GM23338 (cell line): ENCODE data around the gene FGF1. TPM values are rescaled to one million over a fixed set of nuclear protein-coding genes. Genes with fewer than 3 reads are reported as not detected.

ENCODE experiments used
- ATAC-seq: fragments of 200-7000 bp; cut with Tn5 transposase; 3 replicates; pipeline ENCODE4 v1.9.1; 2020
- DNase-seq: peaks from one replicate; pipeline ENCODE4 v3.0.0-alpha.2; 2015; ENCODE audit warnings: low spot score
- H2AFZ ChIP-seq: fragments of 200-600 bp; sonication (generic); 2 replicates; pipeline ENCODE4 v1.8.0; 2016; ENCODE audit warnings: antibody characterized with exemption, mild to moderate bottlenecking, moderate library complexity
- H3F3A ChIP-seq: fragments of 200-600 bp; sonication (generic); replicated peaks from 2 replicates; pipeline ENCODE4 v1.8.0; 2017; ENCODE audit warnings: antibody characterized with exemption, mixed run types, low read depth
- H3K27ac ChIP-seq: fragments of 200-600 bp; sonication (generic); 2 replicates; pipeline ENCODE4 v1.6.1; 2016; ENCODE audit warnings: low read depth
- H3K27me3 ChIP-seq: fragments of 200-600 bp; sonication (generic); 2 replicates; pipeline ENCODE4 v1.8.0; 2016; ENCODE audit warnings: mild to moderate bottlenecking, mixed run types, moderate library complexity; ENCODE audit not compliant: insufficient read depth
- H3K36me3 ChIP-seq: fragments of 200-600 bp; sonication (generic); 2 replicates; pipeline ENCODE4 v1.8.0; 2016; ENCODE audit warnings: mild to moderate bottlenecking; ENCODE audit not compliant: insufficient read depth
- H3K4me1 ChIP-seq: fragments of 200-600 bp; sonication (generic); 2 replicates; pipeline ENCODE4 v1.8.0; 2016; ENCODE audit warnings: mild to moderate bottlenecking, moderate library complexity; ENCODE audit not compliant: insufficient read depth
- H3K4me2 ChIP-seq: fragments of 200-600 bp; sonication (generic); 2 replicates; pipeline ENCODE4 v1.7.1; 2017; ENCODE audit warnings: mixed run types
- H3K4me3 ChIP-seq: fragments of 200-600 bp; sonication (generic); 2 replicates; pipeline ENCODE4 v1.6.1; 2016; ENCODE audit warnings: mixed run types
- H3K79me2 ChIP-seq: fragments of 200-600 bp; sonication (generic); replicated peaks from 2 replicates; pipeline ENCODE4 v1.8.0; 2017; ENCODE audit warnings: mild to moderate bottlenecking; ENCODE audit not compliant: insufficient read depth
- H3K9me2 ChIP-seq: fragments of 200-600 bp; sonication (generic); 2 replicates; pipeline ENCODE4 v1.8.0; 2017; ENCODE audit not compliant: insufficient read depth
- H4K20me1 ChIP-seq: fragments of 200-600 bp; sonication (generic); replicated peaks from 2 replicates; pipeline ENCODE4 v1.8.0; 2017; ENCODE audit warnings: mild to moderate bottlenecking; ENCODE audit not compliant: insufficient read depth
- H3K27ac Mint-ChIP-seq: 2 replicates; pipeline ENCODE4 v1.8.0; 2020; ENCODE audit warnings: inconsistent platforms, mild to moderate bottlenecking, moderate library complexity, mixed read lengths
- H3K27me3 Mint-ChIP-seq: 3 replicates; pipeline ENCODE4 v1.8.0; 2022; ENCODE audit warnings: low read depth, mild to moderate bottlenecking, moderate library complexity, mixed read lengths, inconsistent platforms; ENCODE audit not compliant: insufficient read depth, poor library complexity
- H3K36me3 Mint-ChIP-seq: 3 replicates; pipeline ENCODE4 v1.8.0; 2021; ENCODE audit warnings: low read depth, mild to moderate bottlenecking, inconsistent platforms, moderate library complexity, mixed read lengths
- H3K4me1 Mint-ChIP-seq: 3 replicates; pipeline ENCODE4 v1.8.0; 2020; ENCODE audit warnings: mild to moderate bottlenecking, inconsistent platforms, mixed read lengths
- H3K4me3 Mint-ChIP-seq: 3 replicates; pipeline ENCODE4 v1.8.0; 2021; ENCODE audit warnings: moderate library complexity, mild to moderate bottlenecking, inconsistent platforms, mixed read lengths
- H3K9me3 Mint-ChIP-seq: 3 replicates; pipeline ENCODE4 v1.8.0; 2020; ENCODE audit warnings: moderate library complexity, mild to moderate bottlenecking, inconsistent platforms, mixed read lengths
- CREB1 ChIP-seq: fragments of 250-450 bp; sonication (Bioruptor Pico); IDR thresholded peaks from 2 replicates; pipeline ENCODE4 v1.5.0; 2020; ENCODE audit warnings: low read depth, mild to moderate bottlenecking, moderate library complexity
- EZH2 ChIP-seq: fragments of 200-600 bp; sonication (generic); IDR thresholded peaks from one replicate; pipeline ENCODE4 v1.8.0; 2017; ENCODE audit warnings: antibody characterized with exemption, mild to moderate bottlenecking, low read depth; ENCODE audit not compliant: unreplicated experiment
- EZH2phosphoT487 ChIP-seq: fragments of 200-600 bp; sonication (generic); IDR thresholded peaks from one replicate; pipeline ENCODE4 v1.8.1; 2018; ENCODE audit warnings: antibody characterized with exemption; ENCODE audit not compliant: unreplicated experiment
- JUNB ChIP-seq: IDR thresholded peaks from one replicate; pipeline ENCODE4 v1.6.1; 2016; ENCODE audit warnings: antibody characterized with exemption; ENCODE audit not compliant: unreplicated experiment
- NANOG ChIP-seq: IDR thresholded peaks from 2 replicates; pipeline ENCODE4 v1.6.1; 2016; ENCODE audit warnings: antibody characterized with exemption, borderline replicate concordance
- POLR2AphosphoS5 ChIP-seq: IDR thresholded peaks from 2 replicates; pipeline ENCODE4 v1.6.1; 2016; ENCODE audit warnings: antibody characterized with exemption, low read depth
- REST ChIP-seq: IDR thresholded peaks from one replicate; pipeline ENCODE4 v1.6.1; 2018; ENCODE audit warnings: antibody characterized with exemption; ENCODE audit not compliant: unreplicated experiment
- STAT1 ChIP-seq: IDR thresholded peaks from one replicate; pipeline ENCODE4 v1.6.1; 2016; ENCODE audit warnings: antibody characterized with exemption; ENCODE audit not compliant: unreplicated experiment
- ZNF114 ChIP-seq: fragments of 250-450 bp; sonication (Bioruptor Pico); IDR thresholded peaks from 2 replicates; pipeline ENCODE4 v1.5.0; 2020; ENCODE audit warnings: mild to moderate bottlenecking, moderate library complexity
- ZNF331 ChIP-seq: fragments of 250-450 bp; sonication (Bioruptor Pico); IDR thresholded peaks from 2 replicates; pipeline ENCODE4 v1.5.0; 2020; ENCODE audit warnings: low read depth, mild to moderate bottlenecking, moderate library complexity
- polyA plus RNA-seq: library from polyadenylated mRNA; unstranded; fragments of >200 nt; fragmentation: Nextera tagmentation; extraction: Ambion mirVana; gene quantifications from 2 replicates; pipeline ENCODE4 v1.2.1, GENCODE V29; 2016
- total RNA-seq: library from RNA; depleted of rRNA; stranded (reverse); fragments of >200 nt; shearing (Covaris generic); gene quantifications from 2 replicates; pipeline ENCODE4 v1.2.3, GENCODE V29; 2014
- TF ChIP-seq, protein P1 (sequence below), 2 experiments: fragments of 200-600 bp in 1 of 2; sonication (generic) in 1 of 2; conservative IDR thresholded peaks; 2 replicates each; pipeline versions ENCODE4 v1.5.1 to v1.6.1; 2016 to 2017; ENCODE audit warnings: antibody characterized with exemption in 2 of 2, low read depth in 2 of 2, mild to moderate bottlenecking in 2 of 2, moderate library complexity in 1 of 2
- TF ChIP-seq, protein P2 (sequence below): IDR thresholded peaks from 2 replicates; pipeline ENCODE4 v1.6.1; 2016; ENCODE audit warnings: antibody characterized with exemption

FGF1 gene
- total and polyA plus RNA-seq, 2 experiments from 2014 or later: 0.21 to 0.34 TPM

DNA sequence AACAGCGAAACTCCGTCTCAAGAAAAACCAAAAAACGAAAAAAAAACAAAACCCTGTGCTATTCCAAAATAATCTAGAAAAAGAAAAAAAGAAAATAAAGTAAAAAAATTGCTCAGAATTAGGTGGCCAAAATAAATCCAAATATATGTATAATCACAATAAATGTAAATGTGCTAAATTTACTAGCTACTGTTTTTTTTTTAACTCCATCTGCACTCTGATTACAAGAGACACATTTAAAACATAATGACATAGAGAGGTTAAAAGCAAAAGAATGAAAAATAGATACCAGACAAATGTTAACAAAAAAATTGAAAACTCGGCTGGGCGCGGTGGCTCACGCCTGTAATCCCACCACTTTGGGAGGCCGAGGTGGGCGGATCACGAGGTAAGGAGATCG lies 66.1 kb downstream of the FGF1 start:
- H3K4me1 Mint-ChIP-seq: peaks cover 5% of the 10 kb centered on the region
- Histone ChIP-seq H3K9me2 (no peaks in the 10 kb centered on the region), H3K4me2 (no peak overlapping the region), H3K27me3 (no peaks in the 10 kb centered on the region), H3K4me1 (peaks cover under 1% of the 10 kb centered on the region; the same call in 1 of the 2 replicates), H3F3A (no peaks in the 10 kb centered on the region), H3K4me3 (no peak overlapping the region), H2AFZ (no peak overlapping the region), H3K27ac (no peak overlapping the region), H4K20me1 (no peaks in the 10 kb centered on the region), H3K36me3 (no peaks in the 10 kb centered on the region), H3K79me2 (no peaks in the 10 kb centered on the region)
- no peak for ATAC-seq
- H3K9me3 Mint-ChIP-seq: peaks cover 3% of the 10 kb centered on the region; the same call in 2 of the 3 replicates
- no peak overlapping the region for H3K4me3 Mint-ChIP-seq
- no peaks in the 10 kb centered on the region for H3K27me3 Mint-ChIP-seq
- no peak for DNase-seq
- H3K36me3 Mint-ChIP-seq: no peaks in the 10 kb centered on the region; the same call in 2 of the 3 replicates
- TF ChIP-seq EZH2phosphoT487 (no peak), POLR2AphosphoS5 (no peak), REST (no peak), CREB1 (CRISPR knock-in tag) (no peak), EZH2 (no peak), STAT1 (no peak)
- TF ChIP-seq, protein P1, sequence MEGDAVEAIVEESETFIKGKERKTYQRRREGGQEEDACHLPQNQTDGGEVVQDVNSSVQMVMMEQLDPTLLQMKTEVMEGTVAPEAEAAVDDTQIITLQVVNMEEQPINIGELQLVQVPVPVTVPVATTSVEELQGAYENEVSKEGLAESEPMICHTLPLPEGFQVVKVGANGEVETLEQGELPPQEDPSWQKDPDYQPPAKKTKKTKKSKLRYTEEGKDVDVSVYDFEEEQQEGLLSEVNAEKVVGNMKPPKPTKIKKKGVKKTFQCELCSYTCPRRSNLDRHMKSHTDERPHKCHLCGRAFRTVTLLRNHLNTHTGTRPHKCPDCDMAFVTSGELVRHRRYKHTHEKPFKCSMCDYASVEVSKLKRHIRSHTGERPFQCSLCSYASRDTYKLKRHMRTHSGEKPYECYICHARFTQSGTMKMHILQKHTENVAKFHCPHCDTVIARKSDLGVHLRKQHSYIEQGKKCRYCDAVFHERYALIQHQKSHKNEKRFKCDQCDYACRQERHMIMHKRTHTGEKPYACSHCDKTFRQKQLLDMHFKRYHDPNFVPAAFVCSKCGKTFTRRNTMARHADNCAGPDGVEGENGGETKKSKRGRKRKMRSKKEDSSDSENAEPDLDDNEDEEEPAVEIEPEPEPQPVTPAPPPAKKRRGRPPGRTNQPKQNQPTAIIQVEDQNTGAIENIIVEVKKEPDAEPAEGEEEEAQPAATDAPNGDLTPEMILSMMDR (conservative IDR thresholded peaks at IDR 0.05; ENCODE audit: low read depth in 2 of 2): no peak
- TF ChIP-seq, protein P2, sequence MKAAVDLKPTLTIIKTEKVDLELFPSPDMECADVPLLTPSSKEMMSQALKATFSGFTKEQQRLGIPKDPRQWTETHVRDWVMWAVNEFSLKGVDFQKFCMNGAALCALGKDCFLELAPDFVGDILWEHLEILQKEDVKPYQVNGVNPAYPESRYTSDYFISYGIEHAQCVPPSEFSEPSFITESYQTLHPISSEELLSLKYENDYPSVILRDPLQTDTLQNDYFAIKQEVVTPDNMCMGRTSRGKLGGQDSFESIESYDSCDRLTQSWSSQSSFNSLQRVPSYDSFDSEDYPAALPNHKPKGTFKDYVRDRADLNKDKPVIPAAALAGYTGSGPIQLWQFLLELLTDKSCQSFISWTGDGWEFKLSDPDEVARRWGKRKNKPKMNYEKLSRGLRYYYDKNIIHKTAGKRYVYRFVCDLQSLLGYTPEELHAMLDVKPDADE: no peak
- H3K27ac Mint-ChIP-seq: no peak overlapping the region

GRCh38 chr5:142618130-142618523 lies 67.8 kb downstream of the FGF1 start:
- peaks cover 3% of the 10 kb centered on the region; the same call in 2 of the 3 replicates for H3K9me3 Mint-ChIP-seq
- H3K4me1 ChIP-seq: no peaks in the 10 kb centered on the region
- no peak overlapping the region for H3K4me3 ChIP-seq
- H3K27me3 ChIP-seq: no peaks in the 10 kb centered on the region
- no peaks in the 10 kb centered on the region for H3K27me3 Mint-ChIP-seq
- no peak for TF ChIP-seq NANOG
- TF ChIP-seq JUNB: no peak
- TF ChIP-seq EZH2phosphoT487: no peak
- TF ChIP-seq REST: no peak
- no peak for TF ChIP-seq EZH2
- no peak for TF ChIP-seq ZNF331 (CRISPR knock-in tag)
- TF ChIP-seq STAT1: no peak
- no peak for TF ChIP-seq POLR2AphosphoS5
- TF ChIP-seq ZNF114 (CRISPR knock-in tag): no peak
- TF ChIP-seq, protein P2: no peak
- DNase-seq (no peak), ATAC-seq (no peak)
- H3K9me2 ChIP-seq: no peaks in the 10 kb centered on the region
- no peaks in the 10 kb centered on the region for H3F3A ChIP-seq
- no peak overlapping the region for H3K27ac Mint-ChIP-seq
- no peaks in the 10 kb centered on the region; the same call in 2 of the 3 replicates for H3K36me3 Mint-ChIP-seq
- H3K4me2 ChIP-seq: no peak overlapping the region
- no peak overlapping the region for H3K4me3 Mint-ChIP-seq
- H3K27ac ChIP-seq: no peak overlapping the region
- H4K20me1 ChIP-seq: no peaks in the 10 kb centered on the region
- no peaks in the 10 kb centered on the region for H3K36me3 ChIP-seq
- H3K79me2 ChIP-seq: no peaks in the 10 kb centered on the region
- H3K4me1 Mint-ChIP-seq: no peaks in the 10 kb centered on the region
- H2AFZ ChIP-seq: no peak overlapping the region
